DLD1 (cell line): ENCODE data around the gene COL5A1.
"Not testable (repeated sequence)": the region's sequence is repeated elsewhere in the genome, so short reads cannot be mapped to it uniquely, and the experiment has no call there.

Experiments
- in situ Hi-C: cut with HindIII; loops from 2 replicates; pipeline ENCODE4 v1.10.0; 2017; ENCODE audit warnings: low sequenced_read_pairs

Gene COL5A1

DNA sequence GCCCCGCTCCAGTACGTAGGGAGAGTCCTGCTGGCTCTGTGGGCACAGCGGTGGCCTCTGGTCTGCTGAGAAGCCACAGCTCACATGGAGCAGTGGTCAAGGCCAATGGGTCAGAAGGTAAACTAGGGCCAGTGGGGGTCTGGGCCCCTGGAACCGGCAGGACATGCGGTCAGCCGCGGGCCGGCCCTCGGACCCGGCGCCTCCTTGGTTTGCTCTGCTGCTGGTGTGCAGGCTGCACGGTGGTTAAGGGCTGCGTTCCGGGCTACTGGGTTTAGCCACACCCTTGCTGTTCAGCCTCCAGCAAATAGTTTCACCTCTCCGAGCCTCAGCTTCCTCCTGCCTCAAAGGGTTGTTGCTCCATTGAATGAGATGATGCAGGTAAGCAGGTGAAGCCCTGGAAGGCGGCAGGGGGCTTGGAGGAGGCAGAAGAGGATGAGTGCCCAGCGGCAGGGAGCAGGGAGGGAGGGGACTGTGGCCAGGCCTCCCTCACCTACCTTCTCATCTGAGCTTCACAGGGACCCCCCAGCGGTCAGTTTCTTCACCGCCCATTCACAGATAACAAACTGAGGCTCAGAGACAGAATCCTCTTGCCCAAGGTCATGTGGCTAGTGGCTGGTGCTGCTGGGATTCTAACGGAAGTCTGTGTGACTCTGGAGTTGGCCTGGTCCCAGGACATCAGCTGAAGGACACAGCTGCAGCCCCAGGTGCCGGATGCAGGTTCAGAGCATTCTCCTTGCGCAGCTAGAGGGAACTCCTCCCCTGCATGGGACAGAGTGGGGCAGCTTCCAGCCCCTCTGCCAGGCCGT is 3.7 kb upstream of the COL5A1 start:
- in situ Hi-C loops = loop anchor here (10.0 kb wide), 1 partner anchor 163 kb away; no protein-coding TSS in a partner anchor

DNA sequence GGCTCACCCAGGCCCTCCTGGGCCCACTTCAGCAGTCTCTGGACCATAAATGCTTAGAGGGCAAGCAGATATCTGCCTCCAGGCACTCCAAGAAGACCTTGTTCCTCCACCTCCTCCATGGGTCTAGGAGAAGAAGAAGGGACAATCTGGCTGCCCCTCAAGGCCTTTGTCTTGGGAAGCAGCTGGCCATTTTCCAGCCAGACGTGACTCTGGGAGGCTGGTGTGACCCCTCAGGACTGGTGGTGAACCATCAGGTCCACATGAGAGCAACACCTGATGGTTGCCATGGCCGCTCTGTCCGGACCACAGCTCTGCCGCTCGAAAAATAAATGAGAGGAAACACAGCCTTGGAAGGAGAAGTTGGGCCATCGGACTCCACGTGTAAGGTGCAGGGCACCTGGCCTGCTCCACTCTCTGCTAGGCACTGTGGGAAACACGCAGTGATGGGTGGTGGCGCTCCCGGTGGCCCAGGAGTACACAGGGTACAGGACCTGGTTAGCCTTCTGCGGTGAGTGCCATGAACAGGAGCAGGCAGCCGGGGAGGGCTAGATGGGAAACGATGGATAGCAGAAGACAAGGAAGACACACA is 3.0 kb upstream of the COL5A1 start:
- in situ Hi-C loops = loop anchor here (10.0 kb wide), 1 partner anchor 164 kb away; no protein-coding TSS in a partner anchor

GRCh38 chr9:134639994-134640393 is 1.6 kb upstream of the COL5A1 start:
- in situ Hi-C loops = loop anchor here (10.0 kb wide), 1 partner anchor 165 kb away; no protein-coding TSS in a partner anchor

DNA sequence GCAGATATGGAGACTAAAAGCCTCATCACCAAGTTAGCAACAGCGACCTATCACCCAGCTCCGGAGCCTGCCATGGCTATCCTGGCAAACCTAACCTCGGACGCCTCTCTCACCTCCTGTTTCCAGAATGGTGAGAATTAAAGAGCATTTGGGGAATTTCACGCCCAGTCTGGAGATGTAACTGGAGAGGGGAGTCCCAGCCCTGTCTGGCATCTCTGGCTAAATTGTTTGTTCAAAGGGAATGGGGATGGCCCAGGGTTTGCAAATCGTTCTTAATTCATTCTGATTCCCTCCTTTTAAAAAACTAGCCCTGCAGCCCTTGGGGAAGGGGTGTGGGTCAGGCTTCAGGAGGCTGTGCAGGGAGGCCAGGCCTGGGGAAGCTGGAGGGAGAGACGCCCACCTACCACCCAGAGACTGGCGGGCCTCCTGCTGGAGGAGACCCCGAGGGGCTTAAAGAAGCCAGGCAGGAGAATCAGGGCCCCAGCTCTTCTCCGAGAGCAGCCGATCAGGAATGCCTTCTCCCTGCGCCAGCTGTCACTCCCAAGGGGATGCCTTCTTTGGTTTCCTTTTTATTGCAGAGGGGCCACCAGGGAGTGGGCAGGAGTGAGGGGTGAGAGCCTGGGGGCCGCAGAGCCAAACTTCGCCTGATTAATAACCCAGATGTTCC is 964 bp upstream of the COL5A1 start:
- in situ Hi-C loops = no loop called here

DNA sequence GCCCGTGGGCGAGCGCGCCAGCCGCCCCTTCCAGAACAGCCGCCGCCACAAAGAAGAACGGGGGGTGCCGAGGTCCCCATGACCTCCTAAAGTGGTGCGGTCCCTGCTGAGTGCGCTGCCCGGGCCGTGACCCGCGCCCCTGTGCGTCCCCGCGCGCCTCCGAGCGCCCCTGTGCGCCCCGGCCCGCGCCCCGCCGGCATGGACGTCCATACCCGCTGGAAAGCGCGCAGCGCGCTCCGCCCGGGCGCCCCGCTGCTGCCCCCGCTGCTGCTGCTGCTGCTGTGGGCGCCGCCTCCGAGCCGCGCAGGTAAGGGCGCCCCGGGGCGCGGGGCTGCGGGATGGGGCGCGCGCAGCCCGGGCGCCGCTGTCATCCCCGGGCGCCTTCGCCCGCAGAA is 384 bp downstream of the COL5A1 start:
- in situ Hi-C loops = no loop called here

DNA sequence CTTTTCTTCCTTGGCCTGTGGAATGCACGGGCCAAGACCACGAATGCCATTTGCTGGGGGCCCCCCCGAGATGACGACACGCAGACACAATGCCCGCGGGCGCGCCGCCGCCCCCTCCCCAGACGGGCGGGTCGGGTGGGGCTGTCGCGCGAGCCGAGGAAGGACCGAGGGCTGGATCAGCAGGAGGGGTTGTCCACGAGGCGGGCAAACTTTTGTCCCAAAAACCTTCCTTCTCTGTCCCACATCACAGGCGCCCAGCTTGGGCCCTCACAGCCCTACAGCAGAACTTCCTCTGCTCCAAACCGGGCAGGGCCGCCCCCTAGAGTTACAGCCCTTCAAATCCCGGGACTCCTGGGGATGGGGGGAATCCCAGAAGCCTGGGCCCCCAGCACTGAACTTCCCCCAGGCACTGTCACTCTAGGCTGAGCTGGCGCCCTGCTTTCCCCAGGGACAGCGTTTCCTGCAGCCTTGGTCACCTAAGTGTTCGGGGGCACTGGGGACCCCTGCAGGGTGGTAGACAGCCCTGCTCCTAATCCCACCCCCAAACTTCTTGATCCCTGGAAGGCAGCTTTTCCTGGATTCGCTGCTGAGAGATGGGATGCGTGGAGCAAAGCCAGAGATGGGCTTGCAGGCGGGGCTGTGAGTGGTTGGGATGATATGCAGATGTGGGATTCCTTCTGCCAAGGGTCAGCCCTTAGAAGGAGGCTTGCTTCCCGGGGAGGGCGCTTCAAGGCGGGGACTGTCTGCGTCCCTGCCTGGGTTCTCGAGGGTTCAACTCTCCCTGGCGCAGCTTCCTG is 980 bp downstream of the COL5A1 start:
- in situ Hi-C loops = no loop called here

DNA sequence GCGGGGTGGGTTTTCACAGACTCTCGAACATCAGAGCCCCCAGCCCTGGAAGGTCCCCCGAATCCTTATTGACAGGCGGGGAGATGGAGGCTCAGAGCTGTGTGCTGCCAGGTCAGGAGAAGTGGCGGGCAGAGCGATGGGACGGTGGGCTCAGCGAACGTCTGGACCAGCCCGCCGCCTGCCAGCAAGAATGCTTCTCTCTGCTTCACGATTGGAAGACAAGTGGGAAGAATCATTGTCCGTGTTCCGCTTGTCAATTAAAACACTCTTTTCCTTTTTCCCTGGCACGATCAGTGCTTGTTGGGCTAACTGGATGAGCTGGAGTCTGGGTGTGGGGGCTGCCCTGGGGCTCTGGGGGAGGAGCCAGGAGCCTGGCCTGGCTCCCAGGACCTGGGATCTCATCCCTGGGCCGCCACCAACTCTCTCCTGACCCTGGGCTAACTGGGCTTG is 1.6 kb downstream of the COL5A1 start:
- in situ Hi-C loops = no loop called here

DNA sequence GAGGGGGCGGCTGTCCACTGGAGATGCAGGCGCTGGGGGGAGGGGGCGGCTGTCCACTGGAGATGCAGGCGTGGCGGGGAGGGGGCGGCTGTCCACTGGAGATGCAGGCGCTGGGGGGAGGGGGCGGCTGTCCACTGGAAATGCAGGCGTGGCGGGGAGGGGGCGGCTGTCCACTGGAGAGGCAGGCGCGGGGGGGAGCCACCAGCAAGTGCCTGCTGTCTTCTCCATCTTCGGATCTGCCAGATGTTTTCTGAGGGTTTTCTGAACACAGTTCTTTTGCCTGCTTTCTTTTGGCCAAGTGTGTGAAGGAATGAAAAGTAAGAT is 2.8 kb downstream of the COL5A1 start:
- in situ Hi-C loops = not testable (repeated sequence)

DNA sequence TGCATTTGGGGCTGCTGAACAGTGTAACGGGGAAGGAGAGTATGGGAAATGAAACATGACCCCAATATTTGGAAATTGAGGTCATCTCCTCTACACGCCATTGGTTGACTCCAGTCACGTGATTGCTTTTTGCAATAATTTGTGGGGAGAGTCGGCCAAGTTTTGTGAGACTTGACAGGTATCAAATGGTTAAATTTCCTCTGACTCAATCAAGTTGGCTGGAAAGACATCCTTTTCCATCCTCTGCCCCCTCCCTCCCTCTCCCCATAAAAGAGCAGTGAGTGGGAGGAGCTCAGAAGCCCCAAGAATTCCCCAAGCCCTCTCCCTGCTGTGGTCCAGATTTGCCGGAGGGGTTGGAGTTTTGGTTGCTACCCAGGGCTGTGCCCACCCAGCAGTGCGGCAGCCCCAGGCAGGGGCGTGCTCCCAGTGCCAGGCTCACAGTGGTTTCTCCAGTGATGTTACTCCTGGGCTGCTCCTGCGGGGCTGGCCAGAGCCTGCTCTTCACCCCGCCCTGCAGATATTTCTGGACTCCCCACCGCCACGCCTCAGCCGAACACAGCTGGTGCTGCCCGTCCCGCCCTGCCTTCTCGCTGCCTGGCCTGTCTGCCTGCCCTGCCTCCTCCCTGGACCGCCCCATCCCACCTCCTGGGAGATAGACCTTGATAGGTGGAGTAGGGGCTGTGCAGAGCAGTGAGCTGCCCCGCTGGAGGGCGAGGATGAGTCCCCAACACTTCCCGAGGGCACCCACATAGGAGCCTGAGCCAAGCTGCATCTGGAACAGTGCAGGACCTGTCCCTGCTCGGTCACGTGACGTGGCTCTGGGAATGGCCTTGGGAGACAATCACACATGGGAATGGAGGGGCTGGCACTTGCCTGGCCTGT is 3.4 kb downstream of the COL5A1 start:
- in situ Hi-C loops = no loop called here

GRCh38 chr9:134645607-134646365 is 4.2 kb downstream of the COL5A1 start:
- in situ Hi-C loops = no loop called here

GRCh38 chr9:134647359-134648080 is 5.9 kb downstream of the COL5A1 start:
- in situ Hi-C loops = no loop called here

DNA sequence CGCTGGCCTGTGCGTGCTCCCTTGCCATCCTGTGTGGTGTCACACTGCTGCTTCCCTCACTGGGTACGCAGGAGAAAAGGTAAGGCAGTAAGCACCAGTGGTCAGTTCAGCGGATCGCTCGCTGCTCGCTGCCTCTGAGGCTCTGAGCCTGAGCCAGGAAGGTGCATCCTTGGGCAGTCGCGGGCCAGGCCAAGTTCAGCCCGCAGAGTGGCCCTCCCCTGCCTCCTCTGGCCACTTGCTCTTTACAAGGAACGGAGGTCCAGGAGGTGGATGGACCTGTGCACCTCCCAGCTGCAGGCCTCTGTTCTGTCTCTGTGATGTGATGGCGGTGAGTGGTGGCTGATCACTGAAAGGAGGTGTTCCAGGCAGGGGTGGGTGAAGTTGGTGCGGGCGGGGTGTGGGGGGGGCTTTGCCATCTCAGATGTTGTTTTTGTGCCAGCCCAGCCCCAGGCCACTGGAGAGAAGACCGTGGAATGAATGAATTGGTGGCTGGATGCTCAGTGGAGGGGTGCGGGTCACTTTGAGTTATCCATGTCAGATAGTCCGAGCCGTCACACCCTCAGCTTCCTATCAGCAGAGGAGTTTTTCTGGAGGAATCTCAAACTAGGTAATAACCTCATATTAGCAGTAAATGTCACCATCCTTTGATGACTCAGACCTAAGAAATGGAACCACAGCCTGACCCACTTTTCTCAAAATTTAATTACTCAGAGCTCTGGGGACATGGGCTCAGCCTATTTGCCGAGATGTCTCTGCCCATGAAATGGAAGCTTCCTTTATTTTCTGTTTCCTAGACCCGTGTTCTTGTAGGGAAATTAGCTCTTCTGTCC is 7.3 kb downstream of the COL5A1 start:
- in situ Hi-C loops = no loop called here

DNA sequence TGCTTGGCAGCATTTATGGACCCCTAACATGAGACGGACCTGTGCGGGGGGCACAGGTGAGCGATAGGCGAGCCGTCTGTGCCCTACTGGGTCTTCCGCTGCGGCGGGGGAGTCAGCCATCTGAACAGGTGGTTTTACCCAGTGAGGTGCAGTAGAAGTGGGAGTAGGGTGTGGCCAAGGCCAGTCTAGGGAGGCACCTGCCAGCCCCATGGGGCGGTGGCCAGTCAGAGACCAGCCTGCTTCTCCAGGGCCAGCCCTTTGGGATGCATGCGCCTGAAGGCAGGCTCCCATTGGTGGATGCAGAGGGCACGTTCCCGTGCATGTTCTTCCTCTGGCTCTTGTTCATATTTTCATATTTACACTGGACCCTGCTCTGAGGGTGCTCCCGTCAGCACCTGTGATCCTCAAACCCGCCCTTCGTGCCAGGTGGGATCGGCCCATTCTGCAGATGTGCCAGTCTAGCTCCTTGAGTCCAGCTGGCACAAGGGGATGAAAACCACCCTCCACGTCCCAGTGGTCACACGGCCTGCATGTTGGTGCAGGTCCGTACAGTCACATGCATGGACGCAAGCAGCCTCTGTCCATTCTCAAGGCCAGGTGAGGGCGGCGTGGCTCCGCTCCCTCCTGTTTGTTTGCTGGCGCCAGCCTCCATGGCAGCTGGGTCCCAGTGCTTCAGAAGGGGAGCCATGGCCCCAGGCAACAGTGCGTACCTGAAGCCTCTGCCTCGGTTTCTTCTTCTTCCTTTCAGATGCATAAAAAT is 9.0 kb downstream of the COL5A1 start:
- in situ Hi-C loops = no loop called here

DNA sequence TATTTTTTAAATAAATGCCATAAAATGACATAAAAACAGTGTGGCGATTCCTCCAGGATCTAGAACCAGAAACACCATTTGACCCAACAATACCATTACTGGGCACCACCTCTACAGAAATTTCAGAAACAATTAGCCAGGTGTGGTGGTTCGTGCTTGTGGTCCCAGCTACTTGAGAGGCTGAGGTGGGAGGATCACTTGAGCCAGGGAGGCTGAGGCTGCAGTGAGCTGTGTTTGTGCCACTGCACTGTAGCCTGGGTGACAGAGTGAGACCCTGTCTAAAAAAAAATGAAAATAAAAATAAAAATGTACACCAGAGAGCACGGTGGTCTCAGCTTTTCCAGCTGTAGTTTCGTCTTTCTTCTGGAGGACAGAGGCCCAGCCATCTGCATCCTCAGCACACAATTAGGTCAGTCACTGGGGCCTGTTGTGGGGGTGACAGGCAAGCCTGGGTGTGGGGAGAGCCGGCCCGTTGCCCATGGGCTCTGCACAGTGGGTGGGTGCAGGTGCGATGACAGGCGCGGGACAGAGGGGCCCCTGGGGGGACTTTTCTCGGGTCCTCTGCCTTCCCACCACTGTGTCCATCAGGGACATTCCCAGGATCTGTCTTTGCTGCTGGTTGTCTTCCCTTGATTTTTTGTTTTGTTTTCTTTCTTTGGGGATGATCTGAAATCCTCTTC is 9.8 kb downstream of the COL5A1 start:
- in situ Hi-C loops = no loop called here

DNA sequence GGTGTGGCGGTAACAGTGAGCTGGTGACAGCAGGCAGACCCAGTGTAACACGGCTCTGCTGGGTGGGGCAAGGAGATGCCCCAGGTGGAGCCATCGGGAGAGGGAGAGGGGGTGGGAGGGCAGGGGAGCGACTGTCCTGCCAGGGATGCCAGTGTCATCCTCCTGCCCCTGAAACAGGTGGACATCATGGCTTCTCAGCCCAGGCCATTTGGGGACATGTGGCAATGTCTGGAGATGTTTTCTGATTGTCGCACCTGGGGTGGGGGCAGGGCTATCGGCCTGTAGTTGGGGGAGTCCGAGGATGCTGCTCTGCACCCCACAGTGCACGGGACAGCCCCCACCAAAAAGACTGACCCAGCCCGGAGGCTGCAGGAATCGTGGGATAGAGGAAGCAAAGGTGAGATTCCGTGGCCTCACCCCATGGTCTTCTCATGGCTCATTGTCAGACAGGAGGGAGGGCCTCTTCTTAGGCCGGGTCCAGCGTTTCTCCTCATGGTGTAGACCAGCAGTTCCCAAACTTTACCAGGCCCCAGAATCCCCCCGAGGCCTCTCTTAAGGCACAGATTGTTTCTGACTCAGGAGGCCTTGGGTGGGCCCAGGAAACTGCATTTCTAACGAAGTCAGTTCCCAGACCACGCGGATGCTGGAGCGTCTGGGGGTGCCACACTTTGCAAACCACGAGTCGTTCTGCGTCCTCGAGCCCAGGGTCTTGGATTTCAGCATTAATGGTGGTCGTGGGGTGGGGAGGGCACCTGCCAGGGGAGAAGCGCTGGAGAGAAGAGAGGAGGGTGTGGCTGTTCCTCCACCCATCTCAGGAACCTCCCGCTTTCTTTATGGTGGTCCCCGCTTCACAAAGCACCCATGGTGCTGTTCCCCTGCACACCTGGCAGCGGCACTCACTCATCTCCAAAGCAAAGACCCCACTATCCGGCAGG is 11.0 kb downstream of the COL5A1 start:
- in situ Hi-C loops = no loop called here
